ENCODE results near the gene XRCC3.

XRCC3 gene

DNA sequence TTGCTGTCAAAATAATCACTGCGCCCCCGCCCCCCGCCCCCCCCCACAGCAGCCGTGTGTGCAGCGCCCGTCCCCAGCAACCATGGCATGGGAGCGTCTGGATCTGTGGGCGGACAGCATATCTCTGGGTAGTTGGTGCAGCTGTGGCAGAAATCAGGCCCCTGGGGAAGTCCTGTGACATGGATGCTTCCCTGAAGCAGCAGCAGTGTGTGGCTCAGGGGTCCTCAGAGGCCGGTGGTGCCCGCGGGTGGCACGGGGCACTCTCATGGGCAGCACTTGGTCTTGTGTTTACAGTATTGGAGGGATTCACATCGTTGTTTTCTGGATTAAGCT lies 19.2 kb downstream of the XRCC3 start:
- no peaks in the 10 kb centered on the region for H4K20me1 ChIP-seq (ENCODE audit: insufficient read depth, low read length)
- H3K4me2 ChIP-seq (ENCODE audit: low read length) = peak overlapping the region; percentile 35; the same call in 1 of the 2 replicates
- H3K36me3 ChIP-seq (ENCODE audit: insufficient read depth, low read length) = peaks cover 66% of the 10 kb centered on the region

DNA sequence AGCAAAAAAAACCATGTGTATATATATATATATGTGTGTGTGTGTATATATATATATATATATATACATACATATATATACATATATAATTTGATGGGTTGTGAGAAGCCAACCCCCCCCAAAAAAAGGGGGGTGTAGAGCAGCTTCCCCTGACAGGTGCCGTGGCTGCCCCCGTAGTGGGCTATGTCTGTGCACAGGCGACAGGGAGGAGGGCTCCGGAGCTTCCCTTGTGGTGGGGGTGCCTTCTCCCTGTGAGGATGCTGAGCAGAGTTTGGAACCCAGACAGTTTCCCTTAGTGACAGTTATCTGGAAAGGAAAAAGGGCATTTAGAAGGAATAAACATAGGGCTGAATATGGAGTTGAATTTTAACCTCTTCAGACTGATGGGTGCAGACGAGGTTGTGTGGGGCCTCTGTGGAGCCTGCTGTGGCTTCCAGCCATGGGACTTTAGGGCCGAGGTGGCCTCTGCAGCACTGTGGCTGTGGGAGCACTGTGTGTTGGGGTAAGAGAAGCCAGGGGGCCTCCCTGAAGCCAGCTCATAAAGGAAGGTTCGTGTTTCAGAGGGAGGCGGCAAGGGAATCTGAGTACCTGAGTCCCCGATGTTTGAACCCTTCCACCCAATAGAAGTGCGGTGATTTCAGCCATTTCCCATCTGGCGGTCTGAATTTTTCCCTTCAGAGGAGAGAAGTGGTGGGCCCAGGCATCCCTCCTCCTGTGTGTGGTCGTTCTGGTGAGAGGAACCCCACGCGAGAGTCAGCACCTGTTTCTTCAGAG lies 19.8 kb downstream of the XRCC3 start:
- no peak overlapping the region for H2AFZ ChIP-seq (ENCODE audit: low read length)
- H3K36me3 ChIP-seq (ENCODE audit: insufficient read depth, low read length) = peaks cover 60% of the 10 kb centered on the region
- no peak overlapping the region for H3K4me3 ChIP-seq (ENCODE audit: low read depth, low read length, poor library complexity, severe bottlenecking)
- H3K9ac ChIP-seq (ENCODE audit: low read length) = peak overlapping the region; percentile 42; the same call in 1 of the 2 replicates
- no peaks in the 10 kb centered on the region for H3K9me2 ChIP-seq (ENCODE audit: low read depth, low read length)
- H4K20me1 ChIP-seq (ENCODE audit: insufficient read depth, low read length) = no peaks in the 10 kb centered on the region
- peak overlapping the region; percentile 31; the same call in 1 of the 2 replicates for H3K4me2 ChIP-seq (ENCODE audit: low read length)
- peaks cover 4% of the 10 kb centered on the region; the same call in 1 of the 2 replicates for H3F3A ChIP-seq (ENCODE audit: insufficient read depth, low read length)
- TF ChIP-seq, protein P1, sequence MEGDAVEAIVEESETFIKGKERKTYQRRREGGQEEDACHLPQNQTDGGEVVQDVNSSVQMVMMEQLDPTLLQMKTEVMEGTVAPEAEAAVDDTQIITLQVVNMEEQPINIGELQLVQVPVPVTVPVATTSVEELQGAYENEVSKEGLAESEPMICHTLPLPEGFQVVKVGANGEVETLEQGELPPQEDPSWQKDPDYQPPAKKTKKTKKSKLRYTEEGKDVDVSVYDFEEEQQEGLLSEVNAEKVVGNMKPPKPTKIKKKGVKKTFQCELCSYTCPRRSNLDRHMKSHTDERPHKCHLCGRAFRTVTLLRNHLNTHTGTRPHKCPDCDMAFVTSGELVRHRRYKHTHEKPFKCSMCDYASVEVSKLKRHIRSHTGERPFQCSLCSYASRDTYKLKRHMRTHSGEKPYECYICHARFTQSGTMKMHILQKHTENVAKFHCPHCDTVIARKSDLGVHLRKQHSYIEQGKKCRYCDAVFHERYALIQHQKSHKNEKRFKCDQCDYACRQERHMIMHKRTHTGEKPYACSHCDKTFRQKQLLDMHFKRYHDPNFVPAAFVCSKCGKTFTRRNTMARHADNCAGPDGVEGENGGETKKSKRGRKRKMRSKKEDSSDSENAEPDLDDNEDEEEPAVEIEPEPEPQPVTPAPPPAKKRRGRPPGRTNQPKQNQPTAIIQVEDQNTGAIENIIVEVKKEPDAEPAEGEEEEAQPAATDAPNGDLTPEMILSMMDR (IDR thresholded peaks at IDR 0.05; ENCODE audit: low read length) = no peak
- TF ChIP-seq EZH2 (IDR thresholded peaks at IDR 0.05; ENCODE audit: borderline replicate concordance, low read length) = no peak
- H3K27ac ChIP-seq (ENCODE audit: low read depth, low read length, poor library complexity, severe bottlenecking) = peak overlapping the region; percentile 97
- no peaks in the 10 kb centered on the region for H3K27me3 ChIP-seq (ENCODE audit: insufficient read depth, low read length)
- peaks cover 100% of the 10 kb centered on the region for H3K4me1 ChIP-seq (ENCODE audit: insufficient read depth, low read length, severe bottlenecking)
- H3K9me3 ChIP-seq (ENCODE audit: low read length) = no peaks in the 10 kb centered on the region
- H3K79me2 ChIP-seq (ENCODE audit: insufficient read depth, low read length) = no peaks in the 10 kb centered on the region

More for the DNA sequence above, 19.2 kb downstream of the XRCC3 start:
- Histone ChIP-seq H3K9ac (ENCODE audit: low read length) (no peak overlapping the region; the same call in 1 of the 2 replicates), H3F3A (ENCODE audit: insufficient read depth, low read length) (peaks cover 4% of the 10 kb centered on the region; the same call in 1 of the 2 replicates), H3K27ac (ENCODE audit: low read depth, low read length, poor library complexity, severe bottlenecking) (peak overlapping the region; percentile 97), H3K9me3 (ENCODE audit: low read length) (no peaks in the 10 kb centered on the region), H3K4me1 (ENCODE audit: insufficient read depth, low read length, severe bottlenecking) (peaks cover 100% of the 10 kb centered on the region), H3K27me3 (ENCODE audit: insufficient read depth, low read length) (no peaks in the 10 kb centered on the region), H3K79me2 (ENCODE audit: insufficient read depth, low read length) (no peaks in the 10 kb centered on the region), H3K9me2 (ENCODE audit: low read depth, low read length) (no peaks in the 10 kb centered on the region), H3K4me3 (ENCODE audit: low read depth, low read length, poor library complexity, severe bottlenecking) (no peak overlapping the region), H2AFZ (ENCODE audit: low read length) (no peak overlapping the region)
- TF ChIP-seq, protein P1 (IDR thresholded peaks at IDR 0.05; ENCODE audit: low read length) = no peak
- no peak for TF ChIP-seq EZH2 (IDR thresholded peaks at IDR 0.05; ENCODE audit: borderline replicate concordance, low read length)

DNA sequence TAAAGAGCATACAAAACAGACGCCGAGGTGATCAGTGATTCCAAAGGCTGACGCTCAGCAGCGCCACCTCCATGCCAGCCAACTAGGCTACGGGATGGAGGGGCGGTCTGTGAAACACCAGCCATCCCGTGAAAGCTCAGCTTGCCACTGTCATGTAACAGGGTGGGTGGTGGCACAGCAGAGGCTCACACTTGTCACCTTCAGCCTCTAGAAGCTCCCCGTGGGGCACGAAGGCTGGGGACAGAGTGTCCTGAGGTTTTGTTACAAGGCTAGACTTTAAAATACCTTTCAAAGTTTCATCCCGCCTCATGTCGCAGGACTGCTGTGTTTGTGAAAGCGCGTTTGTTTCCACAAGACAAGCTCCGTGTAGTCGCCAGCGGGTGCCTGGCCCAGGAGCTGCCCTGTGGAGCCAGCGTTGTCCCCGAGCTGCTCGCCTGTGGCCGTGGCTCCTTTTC lies 20.7 kb downstream of the XRCC3 start:
- no peak for TF ChIP-seq EZH2 (IDR thresholded peaks at IDR 0.05; ENCODE audit: borderline replicate concordance, low read length)
- TF ChIP-seq, protein P1 (IDR thresholded peaks at IDR 0.05; ENCODE audit: low read length) = peak; percentile 31; the same call in 1 of the 2 replicates
- Histone ChIP-seq H3K79me2 (ENCODE audit: insufficient read depth, low read length) (no peaks in the 10 kb centered on the region), H3K4me3 (ENCODE audit: low read depth, low read length, poor library complexity, severe bottlenecking) (no peak overlapping the region), H3K4me1 (ENCODE audit: insufficient read depth, low read length, severe bottlenecking) (peaks cover 100% of the 10 kb centered on the region), H3K27me3 (ENCODE audit: insufficient read depth, low read length) (no peaks in the 10 kb centered on the region), H3K4me2 (ENCODE audit: low read length) (no peak overlapping the region), H3K9me2 (ENCODE audit: low read depth, low read length) (no peaks in the 10 kb centered on the region), H2AFZ (ENCODE audit: low read length) (no peak overlapping the region), H3F3A (ENCODE audit: insufficient read depth, low read length) (peaks cover 4% of the 10 kb centered on the region; the same call in 1 of the 2 replicates), H3K9me3 (ENCODE audit: low read length) (no peaks in the 10 kb centered on the region), H4K20me1 (ENCODE audit: insufficient read depth, low read length) (no peaks in the 10 kb centered on the region), H3K9ac (ENCODE audit: low read length) (no peak overlapping the region), H3K27ac (ENCODE audit: low read depth, low read length, poor library complexity, severe bottlenecking) (peak overlapping the region; percentile 97), H3K36me3 (ENCODE audit: insufficient read depth, low read length) (peaks cover 51% of the 10 kb centered on the region)
